T-helper 9 cell (primary cell): ENCODE data around the gene SUOX.
"Not testable (repeated sequence)": the region's sequence is repeated elsewhere in the genome, so short reads cannot be mapped to it uniquely, and the experiment has no call there.

Source experiments
- DNase-seq: peaks from one replicate; pipeline ENCODE4 v3.0.0-alpha.2; 2020

The SUOX gene

DNA sequence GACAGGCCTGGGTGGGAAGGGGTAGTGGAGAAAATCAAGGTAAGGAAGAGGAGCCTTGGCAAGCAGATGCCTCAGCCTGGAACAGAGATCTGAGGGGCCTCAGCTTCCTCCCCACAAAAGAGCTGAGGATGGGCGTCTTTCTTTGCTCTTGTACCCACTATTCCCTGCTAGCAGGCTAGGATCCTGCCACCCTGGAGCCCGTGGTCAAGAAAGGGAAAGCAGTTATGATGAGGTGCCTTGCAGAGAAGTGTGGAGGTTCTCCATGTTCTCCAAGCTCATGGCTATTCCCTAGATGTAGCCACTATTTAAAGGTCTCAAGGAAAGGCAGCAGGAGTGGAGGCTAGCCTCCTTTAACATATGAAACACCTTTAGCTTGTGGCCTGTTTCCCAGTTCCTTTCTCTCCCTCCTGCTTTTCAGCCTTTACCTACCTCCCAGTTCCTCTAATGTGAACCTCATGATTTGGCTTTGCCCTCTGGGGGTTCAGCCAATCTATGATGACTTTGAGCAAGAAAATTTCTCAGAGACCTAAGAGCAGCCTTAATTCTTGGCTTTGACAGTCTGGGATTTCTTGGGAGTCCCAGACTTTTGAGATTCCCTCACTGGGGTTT lies 24.9 kb downstream of the SUOX start:
- DNase-seq = no peak

DNA sequence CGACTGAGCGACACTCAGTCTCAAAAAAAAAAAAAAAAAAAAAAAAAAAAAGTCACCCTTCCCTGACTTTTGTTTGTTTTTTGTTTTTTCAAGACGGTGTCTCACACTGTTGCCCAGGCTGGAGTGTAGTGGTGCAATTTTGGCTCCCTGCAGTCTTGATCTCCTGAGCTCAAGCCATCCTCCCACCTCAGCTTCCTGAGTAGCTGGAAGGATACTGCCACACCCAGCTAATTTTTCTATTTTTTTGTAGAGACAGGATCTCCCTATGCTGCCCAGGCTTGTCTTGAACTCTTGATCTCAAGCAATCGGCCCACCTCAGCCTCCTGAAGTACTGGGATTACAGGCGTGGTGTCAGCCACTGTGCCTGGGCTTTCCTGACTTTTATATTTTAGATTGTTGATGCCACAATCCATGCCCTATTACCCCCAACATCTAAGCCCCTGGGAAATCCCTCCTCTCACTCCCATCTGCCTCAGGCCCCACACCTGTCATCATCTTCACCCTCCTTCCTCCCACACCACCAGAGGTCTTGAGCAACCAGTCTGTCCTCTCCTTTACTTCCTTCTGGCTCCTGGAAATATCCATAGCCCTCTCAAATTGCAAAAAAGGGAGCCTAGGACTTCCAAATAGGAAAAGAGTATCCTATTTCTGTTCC lies 31.6 kb downstream of the SUOX start:
- no peak for DNase-seq

DNA sequence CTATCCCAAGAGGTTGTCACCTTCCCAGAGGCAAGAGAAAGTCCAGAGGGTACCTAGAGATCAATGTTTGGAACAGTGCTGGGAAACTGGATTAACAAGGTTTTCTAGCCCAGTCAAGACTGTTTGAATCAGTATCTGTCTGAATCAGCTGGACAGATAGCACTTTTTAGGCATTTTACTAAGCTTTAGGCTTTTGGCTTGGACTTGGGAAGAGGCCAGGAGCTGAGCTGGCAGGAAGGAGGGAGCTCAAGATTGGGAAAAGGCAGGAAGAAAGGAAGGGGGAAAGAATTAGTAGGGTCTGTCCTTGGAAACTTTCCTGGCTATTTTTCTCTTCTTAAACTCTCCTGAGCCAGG lies 32.1 kb downstream of the SUOX start:
- DNase-seq = no peak

- DNase-seq = peak; percentile 20
Observed at GRCh38 chr12:56029666-56030293, 32.7 kb downstream of the SUOX start.

DNA sequence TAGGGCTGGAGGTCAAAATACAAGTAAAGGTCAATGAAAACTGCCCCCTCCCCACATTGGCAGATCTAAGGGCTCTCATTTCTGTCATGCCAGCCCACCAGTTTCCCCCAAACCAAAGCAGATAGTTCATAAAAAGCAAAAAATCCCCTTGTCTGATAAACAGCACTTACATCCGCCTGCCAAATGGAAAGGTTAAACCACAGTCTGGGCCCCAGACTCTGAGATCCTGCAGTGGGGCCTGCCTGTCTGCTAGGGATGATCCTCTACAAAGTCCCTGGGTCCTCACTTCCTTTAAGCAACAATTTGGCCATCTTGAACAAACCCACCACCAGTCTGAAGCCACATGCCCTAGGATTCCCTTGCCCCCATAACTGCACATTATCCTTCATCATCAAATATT lies 34.9 kb downstream of the SUOX start:
- DNase-seq = no peak

DNA sequence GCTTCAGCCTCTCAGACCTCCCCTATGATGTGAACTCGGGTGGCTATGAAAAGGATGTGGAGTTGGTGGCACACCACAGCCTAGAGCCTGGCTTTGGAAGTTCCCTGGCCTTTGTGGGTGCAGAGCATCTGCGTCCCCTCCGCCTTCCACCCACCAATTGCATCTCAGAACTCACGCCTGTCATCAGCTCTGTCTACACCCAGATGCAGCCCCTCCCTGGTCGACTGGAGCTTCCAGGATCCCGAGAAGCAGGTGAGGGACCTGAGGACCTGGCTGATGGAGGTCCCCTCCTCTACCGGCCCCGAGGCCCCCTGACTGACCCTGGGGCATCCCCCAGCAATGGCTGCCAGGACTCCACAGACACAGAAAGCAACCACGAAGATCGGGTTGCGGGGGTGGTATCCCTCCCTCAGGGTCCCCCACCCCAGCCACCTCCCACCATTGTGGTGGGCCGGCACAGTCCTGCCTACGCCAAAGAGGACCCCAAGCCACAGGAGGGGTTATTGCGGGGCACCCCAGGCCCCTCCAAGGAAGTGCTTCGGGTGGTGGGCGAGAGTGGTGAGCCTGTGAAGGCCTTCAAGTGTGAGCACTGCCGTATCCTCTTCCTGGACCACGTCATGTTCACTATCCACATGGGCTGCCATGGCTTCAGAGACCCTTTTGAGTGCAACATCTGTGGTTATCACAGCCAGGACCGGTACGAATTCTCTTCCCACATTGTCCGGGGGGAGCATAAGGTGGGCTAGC lies 37.7 kb downstream of the SUOX start:
- DNase-seq = no peak

DNA sequence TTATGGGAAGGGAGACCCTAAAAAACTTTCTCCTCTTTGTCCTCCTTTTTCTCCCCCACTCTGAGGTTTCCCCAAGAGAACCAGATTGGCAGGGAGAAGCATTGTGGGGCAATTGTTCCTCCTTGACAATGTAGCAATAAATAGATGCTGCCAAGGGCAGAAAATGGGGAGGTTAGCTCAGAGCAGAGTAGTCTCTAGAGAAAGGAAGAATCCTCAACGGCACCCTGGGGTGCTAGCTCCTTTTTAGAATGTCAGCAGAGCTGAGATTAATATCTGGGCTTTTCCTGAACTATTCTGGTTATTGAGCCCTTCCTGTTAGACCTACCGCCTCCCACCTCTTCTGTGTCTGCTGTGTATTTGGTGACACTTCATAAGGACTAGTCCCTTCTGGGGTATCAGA lies 40.1 kb downstream of the SUOX start:
- no peak for DNase-seq

- DNase-seq = no peak
Observed at GRCh38 chr12:56038022-56038655, 41.1 kb downstream of the SUOX start.

DNA sequence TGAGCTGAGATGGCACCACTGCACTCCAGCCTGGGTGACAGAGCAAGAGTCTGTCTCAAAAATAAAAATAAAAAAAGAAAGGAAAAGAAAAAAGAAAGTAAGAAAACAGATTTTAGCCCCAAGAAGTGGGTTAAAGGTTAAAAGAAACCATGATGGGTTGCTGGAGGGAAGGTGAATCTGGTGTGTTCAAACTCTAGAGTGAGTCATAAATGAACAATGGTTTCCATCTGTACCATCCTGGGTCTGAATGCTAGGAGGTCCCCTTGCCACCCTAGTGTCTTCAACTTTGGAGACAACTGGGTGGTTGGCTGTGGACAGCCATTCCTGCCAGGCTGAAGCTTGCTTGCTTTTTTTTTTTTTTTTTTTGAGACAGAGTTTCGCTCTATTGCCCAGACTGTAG lies 43.1 kb downstream of the SUOX start:
- DNase-seq = no peak

GRCh38 chr12:56040963-56041551 lies 44.0 kb downstream of the SUOX start:
- no peak for DNase-seq

DNA sequence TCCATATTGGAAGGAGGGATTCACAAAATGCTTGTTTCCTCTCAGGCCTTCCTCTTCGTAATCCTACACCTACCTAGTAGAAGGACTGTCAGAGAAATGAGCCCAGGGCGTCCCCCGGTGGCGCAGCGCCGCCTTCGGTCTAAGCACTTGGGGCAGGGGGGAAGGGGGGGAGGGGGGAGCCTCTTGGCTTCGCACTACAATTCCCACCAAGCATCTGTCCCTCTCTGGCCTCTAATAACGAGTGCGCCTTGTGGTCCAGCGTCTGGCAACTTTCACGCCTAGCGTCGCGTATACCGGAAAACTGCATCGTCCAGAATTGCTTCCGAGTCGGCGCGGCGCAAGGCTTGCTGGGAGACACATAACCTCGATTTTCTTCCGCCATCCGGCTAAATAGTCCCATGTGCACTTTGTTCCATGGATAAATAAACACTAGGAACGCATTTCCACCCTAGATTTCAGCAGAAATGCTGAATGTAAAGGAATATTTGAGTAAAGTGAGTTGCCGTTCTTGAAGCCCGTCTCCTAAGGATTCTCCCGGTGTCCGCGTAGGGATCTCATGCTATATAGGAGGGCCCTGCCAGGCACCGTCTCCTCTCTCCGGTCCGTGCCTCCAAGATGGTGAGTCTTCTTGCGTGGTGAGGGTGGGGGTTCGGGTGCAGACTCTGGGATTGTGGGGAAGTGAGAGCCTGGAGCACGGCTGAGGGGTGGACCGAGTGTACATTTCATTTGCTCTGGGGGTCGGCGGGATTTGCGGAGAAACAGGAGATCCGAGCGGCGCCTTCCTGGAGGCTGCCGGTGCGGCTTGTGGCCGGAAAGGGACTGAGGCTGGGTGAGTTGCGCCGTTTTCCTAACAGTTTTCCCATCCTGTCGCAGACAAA lies 44.7 kb downstream of the SUOX start, which contains the start of gene RPS26:
RPS26 (plus strand) TSS at position 367 of the 878 bp plus-strand sequence; CDS start at position 616, 249 bp downstream.
- DNase-seq = peak; percentile 85

DNA sequence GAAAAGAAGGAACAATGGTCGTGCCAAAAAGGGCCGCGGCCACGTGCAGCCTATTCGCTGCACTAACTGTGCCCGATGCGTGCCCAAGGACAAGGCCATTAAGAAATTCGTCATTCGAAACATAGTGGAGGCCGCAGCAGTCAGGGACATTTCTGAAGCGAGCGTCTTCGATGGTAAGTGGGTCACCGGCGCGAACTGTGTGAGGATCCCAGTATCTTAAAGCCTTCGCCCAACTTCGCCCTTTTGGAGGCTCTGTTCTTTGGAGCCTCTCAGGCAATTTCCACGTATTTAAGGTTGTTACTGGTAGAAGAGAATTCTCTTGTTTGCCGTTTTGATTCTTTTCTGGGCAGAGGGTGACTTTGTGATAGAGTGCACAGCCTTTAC lies 45.3 kb downstream of the SUOX start:
- DNase-seq = not testable (repeated sequence)

GRCh38 chr12:56042843-56043242 lies 45.8 kb downstream of the SUOX start:
- no peak for DNase-seq

- DNase-seq = no peak
Observed at GRCh38 chr12:56046027-56046780, 49.1 kb downstream of the SUOX start.

DNA sequence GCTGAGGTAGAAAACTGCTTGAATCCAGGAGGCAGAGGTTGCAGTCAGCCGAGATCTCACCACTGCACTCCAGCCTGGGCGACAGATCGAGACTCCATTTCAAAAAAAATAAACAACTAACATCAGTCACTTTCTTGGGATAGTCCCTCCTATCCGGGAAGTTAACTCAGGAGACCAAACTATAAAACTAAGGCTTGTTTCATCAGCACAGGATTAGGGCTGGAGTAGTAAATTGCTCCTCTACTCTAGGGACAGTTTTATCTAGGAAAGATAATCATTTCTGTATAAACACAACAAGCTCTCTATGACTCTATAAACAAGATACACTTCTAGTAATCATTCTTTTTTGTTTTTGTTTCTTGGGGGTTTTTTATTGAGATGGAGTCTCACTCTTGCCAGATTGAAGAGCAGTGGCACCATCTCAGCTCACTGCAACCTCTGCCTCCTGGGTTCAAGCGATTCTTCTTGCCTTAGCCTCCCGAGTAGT lies 56.4 kb downstream of the SUOX start:
- no peak for DNase-seq
